GM12878 (cell line): ENCODE measurements around the gene RABEP2. TPM values are rescaled to one million over a fixed set of nuclear protein-coding genes. Genes with fewer than 3 reads are reported as not detected.

Experiments used
- ATF7 ChIP-seq: fragments of 450-650 bp; IDR thresholded peaks from 2 replicates; pipeline ENCODE4 v1.6.1; 2016; ENCODE audit warnings: low read depth, mild to moderate bottlenecking
- CREB1 ChIP-seq: IDR thresholded peaks from 2 replicates; pipeline ENCODE4 v1.6.1; 2012; ENCODE audit warnings: low read depth, mild to moderate bottlenecking, inconsistent platforms
- E2F8 ChIP-seq: fragments of 450-650 bp; IDR thresholded peaks from 2 replicates; pipeline ENCODE4 v1.6.1; 2018; ENCODE audit warnings: mild to moderate bottlenecking, low read depth, moderate library complexity; ENCODE audit not compliant: partially characterized antibody
- EED ChIP-seq: sonication (generic); IDR thresholded peaks from 2 replicates; pipeline ENCODE4 v1.6.1; 2016; ENCODE audit warnings: antibody characterized with exemption, low read depth
- ELK1 ChIP-seq: IDR thresholded peaks from 2 replicates; pipeline ENCODE4 v1.6.1; 2012; ENCODE audit warnings: low read depth, low read length, improper control_type of control experiment
- ESRRA ChIP-seq: IDR thresholded peaks from 2 replicates; pipeline ENCODE4 v1.6.1; 2012; ENCODE audit warnings: mild to moderate bottlenecking, low read length, improper control_type of control experiment
- FOXK2 ChIP-seq: fragments of 450-650 bp; IDR thresholded peaks from 2 replicates; pipeline ENCODE4 v1.6.1; 2017; ENCODE audit warnings: mild to moderate bottlenecking, moderate library complexity
- IRF5 ChIP-seq: fragments of 450-650 bp; IDR thresholded peaks from 2 replicates; pipeline ENCODE4 v1.6.1; 2017; ENCODE audit warnings: borderline replicate concordance
- KAT2A ChIP-seq: conservative IDR thresholded peaks from 2 replicates; pipeline ENCODE4 v1.6.1; 2011; ENCODE audit warnings: low read depth, low read length; ENCODE audit not compliant: control insufficient read depth
- MAX ChIP-seq: IDR thresholded peaks from 2 replicates; pipeline ENCODE4 v1.6.1; 2012; ENCODE audit warnings: low read depth, low read length, improper control_type of control experiment
- NRF1 ChIP-seq: conservative IDR thresholded peaks from 2 replicates; pipeline ENCODE4 v1.6.1; 2011; ENCODE audit warnings: mild to moderate bottlenecking, low read depth, low read length, improper control_type of control experiment
- POLR2A ChIP-seq: IDR thresholded peaks from 2 replicates; pipeline ENCODE4 v1.6.1; 2011; ENCODE audit warnings: low read depth, mild to moderate bottlenecking, low read length
- POLR2AphosphoS2 ChIP-seq: IDR thresholded peaks from 2 replicates; pipeline ENCODE4 v1.6.1; 2011; ENCODE audit warnings: low read depth, mild to moderate bottlenecking, low read length, improper control_type of control experiment, moderate library complexity
- POLR2AphosphoS5 ChIP-seq: IDR thresholded peaks from 2 replicates; pipeline ENCODE4 v1.6.1; 2011; ENCODE audit warnings: mild to moderate bottlenecking, low read length, inconsistent platforms
- RBBP5 ChIP-seq: fragments of 200-600 bp; sonication (generic); conservative IDR thresholded peaks from 2 replicates; pipeline ENCODE4 v1.6.1; 2016
- RCOR1 ChIP-seq: conservative IDR thresholded peaks from 2 replicates; pipeline ENCODE4 v1.6.1; 2012; ENCODE audit warnings: low read depth, low read length, improper control_type of control experiment
- SKIL ChIP-seq: fragments of 450-650 bp; IDR thresholded peaks from 2 replicates; pipeline ENCODE4 v1.6.1; 2017; ENCODE audit warnings: mild to moderate bottlenecking, low read depth, inconsistent platforms; ENCODE audit not compliant: poor library complexity, severe bottlenecking
- SMARCA5 ChIP-seq: fragments of 450-650 bp; IDR thresholded peaks from 2 replicates; pipeline ENCODE4 v1.6.1; 2017; ENCODE audit warnings: mild to moderate bottlenecking
- SP1 ChIP-seq: IDR thresholded peaks from one replicate; pipeline ENCODE4 v1.6.1; 2011; ENCODE audit warnings: low read depth, low read length
- WRNIP1 ChIP-seq: IDR thresholded peaks from 2 replicates; pipeline ENCODE4 v1.6.1; 2011; ENCODE audit warnings: low read depth, low read length, improper control_type of control experiment, borderline replicate concordance
- ZBTB33 ChIP-seq: fragments of 450-650 bp; IDR thresholded peaks from 2 replicates; pipeline ENCODE4 v1.6.1; 2017; ENCODE audit warnings: mild to moderate bottlenecking
- ZNF217 ChIP-seq: fragments of 450-650 bp; IDR thresholded peaks from 2 replicates; pipeline ENCODE4 v1.6.1; 2017; ENCODE audit warnings: antibody characterized with exemption, mild to moderate bottlenecking
- ZSCAN29 ChIP-seq: fragments of 450-650 bp; IDR thresholded peaks from 2 replicates; pipeline ENCODE4 v1.6.1; 2017; ENCODE audit warnings: mild to moderate bottlenecking, moderate library complexity
- polyA plus RNA-seq, 11 experiments: library from polyadenylated mRNA; depleted of rRNA in 4 of 11; unstranded in 6 of 11; stranded (reverse) in 5 of 11; fragments of >200 nt; fragmentation: Nextera tagmentation in 4 of 11; fragmentation: Illumina TruSeq in 1 of 11; extraction: Ambion mirVana in 4 of 11; extraction: Trizol in 1 of 11; gene quantifications; 1 replicate in 1 of 11; 2 replicates in 10 of 11; pipeline versions ENCODE4 v1.2.1 to v1.2.3, GENCODE V29; 2011 to 2016; ENCODE audit warnings: inconsistent platforms in 2 of 11, missing spikeins in 2 of 11, low read depth in 1 of 11
- total RNA-seq, 4 experiments: library from RNA; depleted of rRNA in 3 of 4; stranded (reverse); fragments of >200 nt in 3 of 4; fragmentation: Illumina TruSeq in 1 of 4; extraction: Trizol in 1 of 4; gene quantifications; 2 replicates each; pipeline versions ENCODE4 v1.2.1 to v1.2.3, GENCODE V29; 2013 to 2021

Gene RABEP2
- total and polyA plus RNA-seq, 10 of the 15 experiments (the other 5 are each of a cell fraction or from before 2014, with no cell fraction given), result 0.47 to 33.2 (median 18.6) TPM

- TF ChIP-seq IRF5, result no peak
- TF ChIP-seq SKIL, result no peak
- no peak for TF ChIP-seq ZSCAN29
- no peak for TF ChIP-seq EED
- no peak for TF ChIP-seq ESRRA
- TF ChIP-seq ELK1, result no peak; the same call in 1 of the 2 replicates
- TF ChIP-seq WRNIP1, result no peak
- no peak for TF ChIP-seq ZBTB33
- TF ChIP-seq POLR2AphosphoS5, result no peak
- no peak for TF ChIP-seq NRF1
- TF ChIP-seq SP1, result peak; percentile 69
- no peak for TF ChIP-seq MAX
- TF ChIP-seq SMARCA5, result no peak
- TF ChIP-seq RCOR1, result no peak
- TF ChIP-seq E2F8, result no peak
- no peak for TF ChIP-seq KAT2A
- no peak for TF ChIP-seq ATF7
- TF ChIP-seq RBBP5, result no peak
- TF ChIP-seq POLR2AphosphoS2, result no peak; the same call in 1 of the 2 replicates
- peak; percentile 33; the same call in 1 of the 2 replicates for TF ChIP-seq CREB1
- TF ChIP-seq POLR2A, result peak; percentile 70
- no peak; the same call in 1 of the 2 replicates for TF ChIP-seq ZNF217
- TF ChIP-seq FOXK2, result no peak
These were observed at the start of gene RABEP2 (continued) for GRCh38 chr16:28924762-28925385.
